BE2C (cell line): ENCODE data around the gene ANKS3.

Experiments
- DNase-seq: peaks from one replicate; pipeline ENCODE4 v3.0.0-alpha.2; 2020
- H3K27me3 ChIP-seq: fragments of 250-450 bp; sonication (Bioruptor Pico); 2 replicates; pipeline ENCODE4 v1.5.1; 2020; ENCODE audit warnings: mild to moderate bottlenecking
- H3K36me3 ChIP-seq: fragments of 250-450 bp; sonication (Bioruptor Pico); 2 replicates; pipeline ENCODE4 v1.5.1; 2020; ENCODE audit warnings: mild to moderate bottlenecking
- H3K4me1 ChIP-seq: fragments of 250-450 bp; sonication (Bioruptor Pico); 2 replicates; pipeline ENCODE4 v1.5.1; 2020
- H3K4me3 ChIP-seq: 2 replicates; pipeline ENCODE4 v1.5.1; 2011; ENCODE audit warnings: low read depth, low read length
- H3K9me3 ChIP-seq: fragments of 250-450 bp; sonication (Bioruptor Pico); 2 replicates; pipeline ENCODE4 v1.5.1; 2020
- CTCF ChIP-seq: IDR thresholded peaks from 2 replicates; pipeline ENCODE4 v1.5.1; 2012; ENCODE audit warnings: mild to moderate bottlenecking, low read depth, low read length

Gene ANKS3

GRCh38 chr16:4734730-4735535, 862 bp upstream of the ANKS3 start:
- Histone ChIP-seq H3K4me3 (peak overlapping the region; percentile 85), H3K9me3 (no peaks in the 10 kb centered on the region), H3K36me3 (peaks cover 7% of the 10 kb centered on the region), H3K4me1 (no peaks in the 10 kb centered on the region), H3K27me3 (no peaks in the 10 kb centered on the region)
- DNase-seq, result peak; percentile 97
- TF ChIP-seq CTCF, result no peak

- Histone ChIP-seq H3K4me1 (no peaks in the 10 kb centered on the region), H3K4me3 (peak overlapping the region; percentile 85), H3K36me3 (peaks cover 14% of the 10 kb centered on the region), H3K27me3 (no peaks in the 10 kb centered on the region), H3K9me3 (no peaks in the 10 kb centered on the region)
- peak; percentile 25 for DNase-seq
- no peak for TF ChIP-seq CTCF
Measured at GRCh38 chr16:4733747-4734062, 366 bp downstream of the ANKS3 start.

- no peak for DNase-seq
- Histone ChIP-seq H3K36me3 (peaks cover 18% of the 10 kb centered on the region), H3K9me3 (no peaks in the 10 kb centered on the region), H3K27me3 (no peaks in the 10 kb centered on the region), H3K4me1 (no peaks in the 10 kb centered on the region), H3K4me3 (peak overlapping the region; percentile 85)
- TF ChIP-seq CTCF, result no peak
Measured at GRCh38 chr16:4733211-4733742, 794 bp downstream of the ANKS3 start.

GRCh38 chr16:4729876-4730275, 4.2 kb downstream of the ANKS3 start:
- H3K4me3 ChIP-seq, result no peak overlapping the region
- H3K27me3 ChIP-seq, result no peaks in the 10 kb centered on the region
- peaks cover 23% of the 10 kb centered on the region for H3K36me3 ChIP-seq
- H3K4me1 ChIP-seq, result no peaks in the 10 kb centered on the region
- no peak for TF ChIP-seq CTCF
- H3K9me3 ChIP-seq, result no peaks in the 10 kb centered on the region
- no peak for DNase-seq

- peaks cover 30% of the 10 kb centered on the region for H3K36me3 ChIP-seq
- DNase-seq, result no peak
- TF ChIP-seq CTCF, result no peak
Measured at GRCh38 chr16:4728676-4729075, 5.4 kb downstream of the ANKS3 start.

GRCh38 chr16:4726616-4727015, 7.5 kb downstream of the ANKS3 start:
- DNase-seq, result no peak
- no peak for TF ChIP-seq CTCF
- H3K36me3 ChIP-seq, result peaks cover 34% of the 10 kb centered on the region

More at GRCh38 chr16:4728676-4729075, 5.4 kb downstream of the ANKS3 start:
- H3K4me3 ChIP-seq, result no peak overlapping the region
- no peaks in the 10 kb centered on the region for H3K9me3 ChIP-seq
- H3K27me3 ChIP-seq, result no peaks in the 10 kb centered on the region
- no peaks in the 10 kb centered on the region for H3K4me1 ChIP-seq

More at GRCh38 chr16:4726616-4727015, 7.5 kb downstream of the ANKS3 start:
- Histone ChIP-seq H3K27me3 (no peaks in the 10 kb centered on the region), H3K9me3 (no peaks in the 10 kb centered on the region), H3K4me1 (no peaks in the 10 kb centered on the region), H3K4me3 (no peak overlapping the region)
